Osteocyte (in vitro differentiated cells): Measurements from ENCODE around the gene DPH3. TPM values are rescaled to one million over a fixed set of nuclear protein-coding genes. Genes with fewer than 3 reads are reported as not detected.

Source experiments
- DNase-seq: peaks from one replicate; pipeline ENCODE4 v3.0.0; 2021; ENCODE audit warnings: mixed read lengths; ENCODE audit not compliant: unreplicated experiment; ENCODE audit errors: extremely low spot score
- H3K27ac Mint-ChIP-seq: one replicate; pipeline ENCODE4 v1.8.0; 2021; ENCODE audit warnings: mild to moderate bottlenecking, mixed read lengths; ENCODE audit not compliant: unreplicated experiment
- H3K27me3 Mint-ChIP-seq: one replicate; pipeline ENCODE4 v1.8.0; 2021; ENCODE audit warnings: mixed read lengths; ENCODE audit not compliant: unreplicated experiment
- H3K36me3 Mint-ChIP-seq: one replicate; pipeline ENCODE4 v1.8.0; 2021; ENCODE audit warnings: mixed read lengths; ENCODE audit not compliant: unreplicated experiment
- H3K4me1 Mint-ChIP-seq: one replicate; pipeline ENCODE4 v1.8.0; 2021; ENCODE audit warnings: mixed read lengths; ENCODE audit not compliant: unreplicated experiment
- H3K4me3 Mint-ChIP-seq: one replicate; pipeline ENCODE4 v1.8.0; 2021; ENCODE audit warnings: mild to moderate bottlenecking, moderate library complexity, mixed read lengths; ENCODE audit not compliant: unreplicated experiment
- H3K9me3 Mint-ChIP-seq: one replicate; pipeline ENCODE4 v1.8.0; 2021; ENCODE audit warnings: mixed read lengths; ENCODE audit not compliant: unreplicated experiment
- CTCF ChIP-seq: fragments of 200-600 bp; sonication (generic); IDR thresholded peaks from 2 replicates; pipeline ENCODE4 v1.5.0; 2021; ENCODE audit warnings: antibody characterized with exemption, mild to moderate bottlenecking, moderate library complexity
- total RNA-seq: library from RNA; stranded (reverse); gene quantifications from 2 replicates; pipeline ENCODE4 v1.2.1, GENCODE V29; 2021

DPH3 gene
- total RNA-seq, 1 donor from 2014 or later = 21.4 TPM

GRCh38 chr3:16242177-16242576, 22.6 kb downstream of the DPH3 start:
- no peak for TF ChIP-seq CTCF
- no peak for DNase-seq
- Mint-ChIP-seq H3K4me3 (no peak overlapping the region), H3K4me1 (peaks cover 14% of the 10 kb centered on the region), H3K27ac (no peak overlapping the region), H3K27me3 (no peaks in the 10 kb centered on the region), H3K9me3 (no peaks in the 10 kb centered on the region), H3K36me3 (no peaks in the 10 kb centered on the region)

- H3K36me3 Mint-ChIP-seq = no peaks in the 10 kb centered on the region
- DNase-seq = no peak
- H3K4me3 Mint-ChIP-seq = no peak overlapping the region
- H3K27ac Mint-ChIP-seq = no peak overlapping the region
- no peak for TF ChIP-seq CTCF
- peaks cover 14% of the 10 kb centered on the region for H3K4me1 Mint-ChIP-seq
- no peaks in the 10 kb centered on the region for H3K9me3 Mint-ChIP-seq
- H3K27me3 Mint-ChIP-seq = no peaks in the 10 kb centered on the region
Observed at GRCh38 chr3:16241225-16241624, 23.5 kb downstream of the DPH3 start.

- DNase-seq = no peak
- Mint-ChIP-seq H3K4me3 (no peak overlapping the region), H3K36me3 (no peaks in the 10 kb centered on the region), H3K27ac (peak overlapping the region; percentile 12), H3K4me1 (peaks cover 14% of the 10 kb centered on the region), H3K27me3 (no peaks in the 10 kb centered on the region), H3K9me3 (no peaks in the 10 kb centered on the region)
- TF ChIP-seq CTCF = no peak
Observed at GRCh38 chr3:16240229-16241023, 24.3 kb downstream of the DPH3 start.

GRCh38 chr3:16239780-16240179, 25.0 kb downstream of the DPH3 start:
- no peak overlapping the region for H3K4me3 Mint-ChIP-seq
- no peaks in the 10 kb centered on the region for H3K36me3 Mint-ChIP-seq
- no peaks in the 10 kb centered on the region for H3K9me3 Mint-ChIP-seq
- H3K4me1 Mint-ChIP-seq = peaks cover 14% of the 10 kb centered on the region
- no peaks in the 10 kb centered on the region for H3K27me3 Mint-ChIP-seq
- TF ChIP-seq CTCF = no peak
- DNase-seq = no peak
- peak overlapping the region; percentile 8 for H3K27ac Mint-ChIP-seq

GRCh38 chr3:16239086-16239770, 25.5 kb downstream of the DPH3 start:
- Mint-ChIP-seq H3K9me3 (no peaks in the 10 kb centered on the region), H3K27me3 (no peaks in the 10 kb centered on the region), H3K4me1 (peaks cover 14% of the 10 kb centered on the region), H3K27ac (peak overlapping the region; percentile 8), H3K4me3 (no peak overlapping the region), H3K36me3 (no peaks in the 10 kb centered on the region)
- no peak for DNase-seq
- no peak for TF ChIP-seq CTCF
